SK-N-SH (cell line): ENCODE data around the gene COA6. TPM values are rescaled to one million over a fixed set of nuclear protein-coding genes. Genes with fewer than 3 reads are reported as not detected.

Source experiments
- CTCF ChIA-PET: fragments of 300-600, 350-600 bp; formaldehyde crosslinking; extraction: SDS; loops from one replicate; lab custom pipeline; 2021; lab: Yijun Ruan, JAX
- POLR2A ChIA-PET: fragments of 350-600 bp; sonication (Branson Sonifier 250); formaldehyde crosslinking; extraction: SDS; loops from one replicate; lab custom pipeline; 2020; ENCODE audit warnings: antibody characterized with exemption, inconsistent platforms; lab: Yijun Ruan, JAX
- DNase-seq: peaks from one replicate; pipeline ENCODE4 v3.0.0; 2012
- H2AFZ ChIP-seq: fragments of 200-600 bp; sonication (generic); 2 replicates; pipeline ENCODE4 v1.8.1; 2016; ENCODE audit warnings: antibody characterized with exemption, mild to moderate bottlenecking, low read depth
- H3F3A ChIP-seq: fragments of 200-600 bp; sonication (generic); replicated peaks from 2 replicates; pipeline ENCODE3; 2016; ENCODE audit warnings: antibody characterized with exemption, mild to moderate bottlenecking; ENCODE audit not compliant: insufficient read depth
- H3K27ac ChIP-seq, 2 experiments: fragments of 200-500 bp in 1 of 2; fragments of 200-600 bp in 1 of 2; sonication (Bioruptor generic) in 1 of 2; sonication (generic), shearing (Covaris generic) in 1 of 2; 2 replicates each; pipeline versions ENCODE4 v1.5.1 to v1.6.1; 2014 to 2016; ENCODE audit warnings: low read depth in 2 of 2, inconsistent platforms in 1 of 2, low read length in 1 of 2, mild to moderate bottlenecking in 1 of 2, mixed read lengths in 1 of 2
- H3K27me3 ChIP-seq: fragments of 200-600 bp; sonication (generic), shearing (Covaris generic); 2 replicates; pipeline ENCODE4 v1.6.1; 2016; ENCODE audit warnings: mixed run types; ENCODE audit not compliant: insufficient read depth
- H3K36me3 ChIP-seq, 2 experiments: fragments of 200-500 bp in 1 of 2; fragments of 200-600 bp in 1 of 2; sonication (Bioruptor generic) in 1 of 2; sonication (generic) in 1 of 2; replicated peaks in 1 of 2; 2 replicates each; pipeline versions ENCODE3 to v1.5.1; 2014 to 2016; ENCODE audit warnings: low read length in 1 of 2, mild to moderate bottlenecking in 1 of 2; ENCODE audit not compliant: insufficient read depth in 2 of 2, control insufficient read depth in 1 of 2
- H3K4me1 ChIP-seq, 2 experiments: fragments of 200-500 bp in 1 of 2; fragments of 200-600 bp in 1 of 2; sonication (Bioruptor generic) in 1 of 2; sonication (generic), shearing (Covaris generic) in 1 of 2; 2 replicates each; pipeline versions ENCODE4 v1.5.1 to v1.6.1; 2014 to 2016; ENCODE audit warnings: low read depth in 1 of 2, low read length in 1 of 2, mixed run types in 1 of 2; ENCODE audit not compliant: insufficient read depth in 2 of 2, control insufficient read depth in 1 of 2
- H3K4me2 ChIP-seq: fragments of 200-600 bp; sonication (generic), shearing (Covaris generic); 2 replicates; pipeline ENCODE4 v1.6.1; 2017; ENCODE audit warnings: mixed run types
- H3K4me3 ChIP-seq, 2 experiments: fragments of 200-500 bp in 1 of 2; fragments of 200-600 bp in 1 of 2; sonication (Bioruptor generic) in 1 of 2; sonication (generic), shearing (Covaris generic) in 1 of 2; 2 replicates each; pipeline versions ENCODE4 v1.5.1 to v1.8.1; 2014 to 2016; ENCODE audit warnings: low read depth in 2 of 2, inconsistent platforms in 1 of 2, low read length in 1 of 2, mild to moderate bottlenecking in 1 of 2, mixed read lengths in 1 of 2, moderate library complexity in 1 of 2
- H3K79me2 ChIP-seq: fragments of 200-600 bp; sonication (generic); 2 replicates; pipeline ENCODE4 v1.8.1; 2017; ENCODE audit warnings: mild to moderate bottlenecking; ENCODE audit not compliant: insufficient read depth
- H3K9ac ChIP-seq: fragments of 200-600 bp; sonication (generic); 2 replicates; pipeline ENCODE4 v1.6.1; 2017; ENCODE audit warnings: mixed run types
- H3K9me2 ChIP-seq: fragments of 200-600 bp; sonication (generic); 2 replicates; pipeline ENCODE4 v1.6.1; 2017; ENCODE audit warnings: mixed run types
- H3K9me3 ChIP-seq: fragments of 200-600 bp; sonication (generic); 2 replicates; pipeline ENCODE4 v1.6.1; 2017; ENCODE audit warnings: mixed run types, mild to moderate bottlenecking, moderate library complexity
- H4K20me1 ChIP-seq: fragments of 200-600 bp; sonication (generic); 2 replicates; pipeline ENCODE4 v1.6.1; 2017; ENCODE audit warnings: mild to moderate bottlenecking, mixed run types; ENCODE audit not compliant: insufficient read depth
- CHD2 ChIP-seq: fragments of 150-350 bp; IDR thresholded peaks from 2 replicates; pipeline ENCODE4 v1.6.1; 2018; ENCODE audit warnings: low read length; ENCODE audit not compliant: partially characterized antibody
- EP300 ChIP-seq, 2 experiments: IDR thresholded peaks; 2 replicates each; pipeline versions ENCODE4 v1.4.0 to v1.6.1; 2012; ENCODE audit warnings: borderline replicate concordance in 1 of 2, low read depth in 1 of 2, low read length in 1 of 2
- EZH2phosphoT487 ChIP-seq: fragments of 200-600 bp; sonication (generic); IDR thresholded peaks from 2 replicates; pipeline ENCODE4 v1.6.1; 2017; ENCODE audit warnings: low read depth, mixed run types, mild to moderate bottlenecking, antibody characterized with exemption, moderate library complexity, borderline replicate concordance
- FOSL2 ChIP-seq: IDR thresholded peaks from 2 replicates; pipeline ENCODE4 v1.4.0; 2012; ENCODE audit warnings: low read depth, mild to moderate bottlenecking, moderate library complexity, borderline replicate concordance
- FOXM1 ChIP-seq: IDR thresholded peaks from 2 replicates; pipeline ENCODE4 v1.4.0; 2012; ENCODE audit warnings: low read depth, mild to moderate bottlenecking
- MEF2A ChIP-seq: IDR thresholded peaks from 2 replicates; pipeline ENCODE4 v1.4.0; 2012; ENCODE audit warnings: low read depth, borderline replicate concordance
- NFIC ChIP-seq: IDR thresholded peaks from 2 replicates; pipeline ENCODE4 v1.4.0; 2012; ENCODE audit warnings: borderline replicate concordance
- NRF1 ChIP-seq: IDR thresholded peaks from 2 replicates; pipeline ENCODE4 v1.6.1; 2012; ENCODE audit warnings: low read depth, mild to moderate bottlenecking, low read length
- RCOR1 ChIP-seq: fragments of 150-350 bp; IDR thresholded peaks from 2 replicates; pipeline ENCODE4 v1.6.1; 2017; ENCODE audit warnings: antibody characterized with exemption, low read length
- REST ChIP-seq: IDR thresholded peaks from 2 replicates; pipeline ENCODE4 v1.6.1; 2012; ENCODE audit warnings: mild to moderate bottlenecking, low read depth, low read length, moderate library complexity
- RFX5 ChIP-seq: IDR thresholded peaks from 2 replicates; pipeline ENCODE4 v1.6.1; 2012; ENCODE audit warnings: mild to moderate bottlenecking, improper control_type of control experiment, low read length
- RXRA ChIP-seq: IDR thresholded peaks from 2 replicates; pipeline ENCODE4 v1.4.0; 2012; ENCODE audit warnings: low read depth, mild to moderate bottlenecking, borderline replicate concordance
- SIN3A ChIP-seq: IDR thresholded peaks from 2 replicates; pipeline ENCODE4 v1.6.1; 2012; ENCODE audit warnings: low read depth, mild to moderate bottlenecking, low read length, moderate library complexity, borderline replicate concordance
- TCF12 ChIP-seq: IDR thresholded peaks from 2 replicates; pipeline ENCODE4 v1.4.0; 2012
- TEAD4 ChIP-seq: IDR thresholded peaks from 2 replicates; pipeline ENCODE4 v1.4.0; 2012; ENCODE audit warnings: mild to moderate bottlenecking, borderline replicate concordance; ENCODE audit not compliant: insufficient read depth
- USF1 ChIP-seq: IDR thresholded peaks from 2 replicates; pipeline ENCODE4 v1.4.0; 2012; ENCODE audit warnings: low read depth, borderline replicate concordance
- YY1 ChIP-seq: IDR thresholded peaks from 2 replicates; pipeline ENCODE4 v1.4.0; 2012; ENCODE audit warnings: low read depth, mild to moderate bottlenecking
- WGBS: methylation state at CpG from one replicate; pipeline ENCODE4 v1.1.6; 2017; ENCODE audit warnings: low lambda C conversion rate; 5-methylcytosine and 5-hydroxymethylcytosine counted together
- polyA plus RNA-seq, 3 experiments: library from polyadenylated mRNA; depleted of rRNA; stranded (reverse); fragments of >200 nt; gene quantifications; 2 replicates each; pipeline ENCODE4 v1.2.3, GENCODE V29; 2012
- TF ChIP-seq, protein P1 (sequence below): fragments of 150-350 bp; IDR thresholded peaks from 2 replicates; pipeline ENCODE4 v1.6.1; 2017; ENCODE audit warnings: antibody characterized with exemption, low read length, low read depth, borderline replicate concordance
- TF ChIP-seq, protein P2 (sequence below): IDR thresholded peaks from 2 replicates; pipeline ENCODE4 v1.4.0; 2012; ENCODE audit warnings: low read depth, borderline replicate concordance

Gene COA6
- polyA plus RNA-seq, 1 of the 3 experiments (the other 2 are of a cell fraction): 42.2 TPM

GRCh38 chr1:234405676-234406075 lies 32.4 kb downstream of the COA6 start:
- H3K4me1 ChIP-seq: peaks cover 0 to 8% of the 10 kb centered on the region in 2 experiments; a peak in 3 of 4 replicates
- no peak overlapping the region for H2AFZ ChIP-seq
- DNase-seq: no peak
- H3K9me3 ChIP-seq: no peaks in the 10 kb centered on the region
- H3K9me2 ChIP-seq: no peaks in the 10 kb centered on the region
- peaks cover 7 to 24% of the 10 kb centered on the region in 2 experiments for H3K36me3 ChIP-seq
- ChIA-PET POLR2A (no interaction called here), CTCF (no interaction called here)
- H3K27ac ChIP-seq: no peak overlapping the region
- no peaks in the 10 kb centered on the region for H3K79me2 ChIP-seq
- no peaks in the 10 kb centered on the region for H3K27me3 ChIP-seq
- no peak overlapping the region for H3K9ac ChIP-seq
- 93% methylated on average over 6 of the region's 6 CpGs for WGBS
- H3K4me3 ChIP-seq: no peak overlapping the region
- TF ChIP-seq TEAD4 (no peak), CHD2 (no peak), RFX5 (no peak), FOSL2 (no peak), YY1 (no peak), RCOR1 (no peak), EP300 (IDR thresholded peaks at IDR 0.05; ENCODE audit: borderline replicate concordance in 1 of 2, low read depth in 1 of 2, low read length in 1 of 2) (no peak), REST (no peak), FOXM1 (no peak), RXRA (no peak), NFIC (no peak), NRF1 (no peak), MEF2A (no peak), EZH2phosphoT487 (no peak), TCF12 (no peak), SIN3A (no peak), USF1 (no peak)
- TF ChIP-seq, protein P1, sequence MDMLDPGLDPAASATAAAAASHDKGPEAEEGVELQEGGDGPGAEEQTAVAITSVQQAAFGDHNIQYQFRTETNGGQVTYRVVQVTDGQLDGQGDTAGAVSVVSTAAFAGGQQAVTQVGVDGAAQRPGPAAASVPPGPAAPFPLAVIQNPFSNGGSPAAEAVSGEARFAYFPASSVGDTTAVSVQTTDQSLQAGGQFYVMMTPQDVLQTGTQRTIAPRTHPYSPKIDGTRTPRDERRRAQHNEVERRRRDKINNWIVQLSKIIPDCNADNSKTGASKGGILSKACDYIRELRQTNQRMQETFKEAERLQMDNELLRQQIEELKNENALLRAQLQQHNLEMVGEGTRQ: no peak
- TF ChIP-seq, protein P2, sequence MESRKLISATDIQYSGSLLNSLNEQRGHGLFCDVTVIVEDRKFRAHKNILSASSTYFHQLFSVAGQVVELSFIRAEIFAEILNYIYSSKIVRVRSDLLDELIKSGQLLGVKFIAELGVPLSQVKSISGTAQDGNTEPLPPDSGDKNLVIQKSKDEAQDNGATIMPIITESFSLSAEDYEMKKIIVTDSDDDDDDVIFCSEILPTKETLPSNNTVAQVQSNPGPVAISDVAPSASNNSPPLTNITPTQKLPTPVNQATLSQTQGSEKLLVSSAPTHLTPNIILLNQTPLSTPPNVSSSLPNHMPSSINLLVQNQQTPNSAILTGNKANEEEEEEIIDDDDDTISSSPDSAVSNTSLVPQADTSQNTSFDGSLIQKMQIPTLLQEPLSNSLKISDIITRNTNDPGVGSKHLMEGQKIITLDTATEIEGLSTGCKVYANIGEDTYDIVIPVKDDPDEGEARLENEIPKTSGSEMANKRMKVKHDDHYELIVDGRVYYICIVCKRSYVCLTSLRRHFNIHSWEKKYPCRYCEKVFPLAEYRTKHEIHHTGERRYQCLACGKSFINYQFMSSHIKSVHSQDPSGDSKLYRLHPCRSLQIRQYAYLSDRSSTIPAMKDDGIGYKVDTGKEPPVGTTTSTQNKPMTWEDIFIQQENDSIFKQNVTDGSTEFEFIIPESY: no peak
- peaks cover 4% of the 10 kb centered on the region for H3F3A ChIP-seq
- H4K20me1 ChIP-seq: no peaks in the 10 kb centered on the region
- H3K4me2 ChIP-seq: no peak overlapping the region
